Ammon's horn (tissue), 1 donor: ENCODE measurements around the gene C12orf56.
"Not testable (repeated sequence)": the region's sequence is repeated elsewhere in the genome, so short reads cannot be mapped to it uniquely, and the experiment has no call there.

Experiments
- DNase-seq: peaks from one replicate; pipeline ENCODE4 v3.0.0-alpha.2; 2016; ENCODE audit warnings: low spot score

C12orf56 gene

DNA sequence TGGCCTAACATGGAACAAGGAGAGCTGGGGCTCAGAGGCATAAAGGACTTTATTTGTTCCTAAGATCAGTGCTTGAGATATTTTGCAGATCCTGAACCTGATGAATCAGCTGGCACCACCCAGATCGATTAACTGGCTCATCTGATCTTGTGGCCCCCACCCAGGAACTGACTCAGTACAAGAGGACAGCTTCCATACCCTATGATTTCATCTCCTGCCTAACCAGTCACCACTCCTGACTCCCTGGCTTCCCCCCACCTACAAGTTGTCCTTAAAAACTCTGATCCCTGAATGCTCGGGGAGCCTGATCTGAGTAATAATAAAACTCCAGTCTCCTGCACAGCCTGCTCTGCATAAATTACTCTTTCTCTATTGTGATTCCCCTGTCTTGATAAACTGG lies 5.1 kb downstream of the C12orf56 start:
- DNase-seq, result no peak

DNA sequence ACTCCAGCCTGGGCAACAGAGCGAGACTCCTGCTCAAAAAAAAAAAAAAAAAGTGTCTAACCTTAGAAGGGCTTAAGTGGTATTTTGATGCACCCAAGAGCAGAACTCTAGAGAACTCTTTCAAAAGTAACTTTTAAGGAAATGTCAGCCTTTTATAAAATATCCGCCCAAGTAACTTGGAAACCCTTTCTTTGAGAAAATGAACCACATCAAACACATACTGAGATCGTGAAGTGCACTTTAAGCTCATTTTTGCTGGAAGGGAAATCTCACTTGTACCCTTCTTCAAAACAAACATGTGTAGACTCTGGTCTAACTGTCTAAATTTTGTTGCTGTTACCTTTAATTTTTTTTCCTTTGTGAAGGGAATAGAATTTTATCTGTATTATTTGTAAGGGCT lies 5.5 kb downstream of the C12orf56 start:
- no peak for DNase-seq

- no peak for DNase-seq
These were observed 6.9 kb downstream of the C12orf56 start for GRCh38 chr12:64383675-64384074.

DNA sequence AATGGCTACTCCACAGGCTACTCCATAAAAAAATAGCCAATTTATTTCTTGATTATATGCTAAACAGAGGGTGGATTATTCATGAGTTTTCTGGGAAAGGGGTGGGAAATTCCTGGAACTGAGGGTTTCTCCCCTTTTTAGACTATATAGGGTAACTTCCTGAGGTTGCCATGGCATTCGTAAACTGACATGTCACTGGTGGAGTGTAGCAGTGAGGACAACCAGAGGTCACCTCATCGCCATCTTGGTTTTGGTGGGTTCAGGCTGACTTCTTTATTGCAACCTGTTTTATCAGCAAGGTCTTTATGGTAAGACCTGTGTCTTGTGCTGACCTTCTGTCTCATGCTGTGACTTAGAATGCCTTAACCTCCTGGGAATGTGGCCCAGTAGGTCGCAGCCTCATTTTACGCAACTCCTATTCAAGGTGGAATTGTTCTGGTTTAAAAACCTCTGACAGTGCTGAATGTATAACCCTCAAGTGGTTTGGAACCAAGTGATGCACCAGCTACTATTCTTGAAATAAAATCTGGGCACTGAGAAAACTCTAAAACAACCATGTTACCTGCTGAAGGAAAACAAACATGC lies 27.7 kb downstream of the C12orf56 start:
- DNase-seq, result no peak

DNA sequence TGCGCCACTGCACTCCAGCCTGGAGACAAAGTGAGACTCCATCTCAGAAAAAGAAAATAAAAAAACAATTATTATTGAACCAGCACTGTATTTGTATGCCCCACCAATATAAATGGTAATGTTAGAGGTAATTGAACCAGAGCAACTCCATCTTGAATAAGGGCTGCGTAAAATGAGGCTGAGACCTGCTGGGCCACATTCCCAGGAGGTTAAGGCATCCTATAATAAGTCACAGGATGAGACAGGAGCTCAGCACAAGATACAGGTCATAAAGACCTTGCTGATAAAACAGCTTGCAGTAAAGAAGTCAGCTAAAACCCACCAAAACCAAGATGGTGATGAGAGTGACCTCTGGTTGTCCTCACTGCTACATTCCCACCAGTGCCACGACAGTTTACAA lies 29.4 kb downstream of the C12orf56 start:
- DNase-seq, result not testable (repeated sequence)

- DNase-seq, result not testable (repeated sequence)
These were observed 34.3 kb downstream of the C12orf56 start for GRCh38 chr12:64356209-64356608.

DNA sequence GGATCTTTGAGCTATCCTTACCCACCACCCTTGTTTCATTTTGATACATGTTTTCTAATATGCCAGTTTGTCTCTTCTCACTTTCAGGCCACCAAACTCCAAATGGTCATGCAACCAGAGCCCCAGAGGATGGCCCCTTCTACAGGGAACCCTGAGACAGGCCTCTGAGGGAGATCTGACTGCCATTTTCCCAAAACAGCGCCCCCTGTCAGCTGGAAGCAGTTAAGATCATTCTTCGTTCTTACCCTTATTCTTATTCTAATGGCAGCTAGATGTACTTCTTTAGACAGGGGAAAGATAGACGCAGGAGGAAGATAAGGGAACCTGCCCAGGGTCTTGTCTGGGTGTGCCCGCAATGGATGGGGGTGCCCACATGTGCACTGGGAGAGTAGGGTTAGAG lies 38.4 kb downstream of the C12orf56 start:
- DNase-seq, result no peak

DNA sequence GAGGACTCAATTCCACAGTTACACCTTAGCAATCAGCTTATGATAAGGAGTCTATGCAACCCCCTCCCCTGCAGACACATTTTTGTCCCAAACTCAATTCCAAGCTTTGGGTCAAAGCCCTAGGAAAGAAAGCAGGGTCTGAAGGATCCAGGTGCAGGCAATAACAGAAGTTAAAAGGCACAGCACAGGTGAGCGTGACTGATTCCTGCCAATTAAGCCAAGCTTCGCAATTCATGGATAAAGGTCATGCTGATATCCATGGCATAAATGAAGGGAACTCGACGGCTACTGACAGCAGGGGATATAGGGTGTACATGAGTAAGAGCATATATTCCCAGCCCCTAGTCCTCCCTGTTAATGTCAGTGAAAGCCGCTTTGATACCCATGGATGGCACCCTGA lies 39.3 kb downstream of the C12orf56 start:
- DNase-seq, result no peak

- no peak for DNase-seq
These were observed 42.9 kb downstream of the C12orf56 start for GRCh38 chr12:64347630-64348029.

- not testable (repeated sequence) for DNase-seq
These were observed 45.9 kb downstream of the C12orf56 start for GRCh38 chr12:64344631-64345030.

- DNase-seq, result not testable (repeated sequence)
These were observed 50.0 kb downstream of the C12orf56 start for GRCh38 chr12:64340546-64340945.

DNA sequence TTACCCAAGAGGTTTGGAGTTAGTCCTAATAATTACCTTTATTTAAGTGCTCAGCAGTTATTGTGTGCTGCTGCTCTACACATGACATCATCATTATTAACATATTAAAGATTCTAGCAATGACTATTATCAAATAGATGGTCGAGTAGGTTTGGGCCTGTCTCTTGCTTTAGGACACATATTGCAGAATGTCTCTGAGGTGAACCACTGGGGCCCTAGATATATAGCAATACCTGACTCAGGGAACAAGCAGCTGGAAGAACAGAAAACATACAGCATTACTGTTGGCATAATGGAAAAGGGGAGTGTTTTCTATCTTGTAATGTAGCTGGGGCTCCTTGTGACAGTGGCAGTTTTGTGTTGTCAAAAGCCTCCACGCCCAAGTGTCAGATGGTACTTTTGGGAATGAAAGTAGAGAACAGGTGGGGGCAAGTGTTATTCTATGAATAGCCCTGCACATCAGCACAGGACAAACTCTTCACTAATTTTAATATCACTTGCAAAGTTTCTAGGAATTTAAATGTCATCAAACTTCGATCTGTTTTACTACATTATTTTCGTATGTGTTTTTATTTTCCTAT lies 54.6 kb downstream of the C12orf56 start:
- no peak for DNase-seq

- no peak for DNase-seq
These were observed 57.6 kb downstream of the C12orf56 start for GRCh38 chr12:64332938-64333337.

DNA sequence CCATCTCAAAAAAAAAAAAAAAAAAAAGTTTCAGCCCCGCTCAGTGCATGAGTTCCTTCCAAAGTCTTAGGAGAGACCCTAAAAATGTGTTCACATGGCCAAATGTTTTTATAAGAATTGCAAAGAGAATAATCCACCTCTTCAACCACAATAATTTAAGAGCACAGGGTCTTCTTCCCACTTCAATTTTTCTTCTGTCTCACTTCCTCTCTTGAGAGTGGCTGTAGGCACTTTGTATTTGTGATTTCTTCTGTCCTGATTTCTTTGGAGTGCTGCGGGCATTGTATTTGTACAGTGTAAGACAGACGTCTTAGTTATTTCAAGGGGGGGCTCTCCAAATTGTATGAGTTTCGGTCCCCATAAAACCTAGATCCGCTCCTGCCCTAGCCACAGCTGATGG lies 58.3 kb downstream of the C12orf56 start:
- DNase-seq, result no peak

GRCh38 chr12:64329031-64329710 lies 61.4 kb downstream of the C12orf56 start:
- not testable (repeated sequence) for DNase-seq

DNA sequence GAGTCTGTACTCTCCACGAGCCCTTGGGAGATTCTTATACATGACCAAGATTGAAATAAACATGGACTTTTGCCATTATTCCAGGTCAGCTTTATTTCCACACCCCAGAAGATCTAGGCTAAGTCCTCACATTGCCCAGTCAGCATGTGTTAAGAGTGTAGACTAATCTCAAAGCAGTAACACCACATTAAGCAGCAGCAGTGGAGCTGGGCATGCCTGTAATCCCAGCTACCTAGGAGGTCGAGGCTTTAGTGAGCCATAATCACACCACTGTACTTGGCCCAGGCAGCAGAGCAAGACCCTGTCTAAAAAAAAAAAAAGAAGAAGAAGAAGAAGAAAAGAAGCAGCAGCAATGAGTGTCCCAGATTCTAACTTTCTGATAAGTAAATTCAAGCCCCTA lies 65.5 kb downstream of the C12orf56 start:
- DNase-seq, result no peak

GRCh38 chr12:64323476-64324225 lies 66.9 kb downstream of the C12orf56 start:
- no peak for DNase-seq

DNA sequence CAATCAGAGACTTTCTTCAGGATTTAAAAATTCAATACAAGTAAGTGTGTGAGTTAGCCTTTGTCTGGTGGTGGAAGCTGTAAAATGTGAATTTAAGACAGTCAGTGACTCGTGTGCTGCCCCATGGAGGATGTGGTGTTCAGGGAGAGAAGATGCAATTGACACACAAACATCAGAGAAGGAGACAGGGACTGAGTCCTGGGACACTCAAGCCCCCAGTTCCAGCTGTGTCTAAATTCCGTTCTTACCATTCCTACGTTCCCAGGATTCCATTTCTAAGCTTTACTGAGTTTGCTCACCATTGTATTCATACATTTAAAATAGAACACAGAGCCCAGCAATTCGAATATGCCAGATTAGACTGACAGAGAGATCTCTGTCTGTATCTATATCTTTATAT lies 67.6 kb downstream of the C12orf56 start:
- no peak for DNase-seq

- peak; percentile 9 for DNase-seq
These were observed 69.9 kb downstream of the C12orf56 start for GRCh38 chr12:64320611-64321010.

DNA sequence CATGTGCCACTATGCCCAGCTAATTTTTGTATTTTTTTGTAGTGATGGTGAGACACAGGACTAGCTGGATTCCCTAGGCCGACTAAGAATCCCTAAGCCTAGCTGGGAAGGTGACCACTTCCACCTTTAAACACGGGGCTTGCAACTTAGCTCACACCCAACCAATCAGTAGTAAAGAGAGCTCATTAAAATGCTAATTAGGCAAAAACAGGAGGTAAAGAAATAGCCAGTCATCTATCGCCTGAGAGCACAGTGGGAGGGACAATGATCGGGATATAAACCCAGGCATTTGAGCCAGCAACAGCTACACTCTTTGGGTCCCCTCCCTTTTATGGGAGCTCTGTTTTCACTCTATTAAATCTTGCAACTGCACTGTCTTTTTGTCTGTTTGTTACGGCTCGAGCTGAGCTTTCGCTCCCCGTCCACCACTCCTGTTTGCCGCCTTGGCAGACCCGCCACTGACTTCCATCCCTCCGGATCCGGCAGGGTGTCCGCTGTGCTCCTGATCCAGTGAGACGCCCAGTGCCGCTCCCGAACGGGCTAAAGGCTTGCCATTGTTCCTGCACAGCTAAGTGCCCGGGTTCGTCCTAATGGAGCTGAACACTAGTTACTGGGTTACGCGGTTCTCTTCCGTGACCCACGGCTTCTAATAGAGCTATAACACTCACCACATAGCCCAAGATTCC lies 70.9 kb downstream of the C12orf56 start:
- DNase-seq, result not testable (repeated sequence)

- peak; percentile 4 for DNase-seq
These were observed 72.0 kb downstream of the C12orf56 start for GRCh38 chr12:64318605-64319004.

- DNase-seq, result no peak
These were observed 78.7 kb downstream of the C12orf56 start for GRCh38 chr12:64311877-64312276.
